Skeletal muscle satellite cell (primary cell): ENCODE results near the gene SH3BP5.

ENCODE experiments used
- H3K27me3 ChIP-seq: 2 replicates; pipeline ENCODE4 v1.7.0; 2013; ENCODE audit warnings: low read length; ENCODE audit not compliant: control insufficient read depth, insufficient read depth
- H3K36me3 ChIP-seq: 2 replicates; pipeline ENCODE4 v1.7.0; 2013; ENCODE audit warnings: mild to moderate bottlenecking, control low read depth, low read length; ENCODE audit not compliant: insufficient read depth
- H3K4me1 ChIP-seq: 2 replicates; pipeline ENCODE4 v1.7.0; 2013; ENCODE audit warnings: low read length; ENCODE audit not compliant: control insufficient read depth, insufficient read depth
- H3K4me2 ChIP-seq: 2 replicates; pipeline ENCODE4 v1.7.0; 2013; ENCODE audit warnings: mild to moderate bottlenecking, low read length
- H3K4me3 ChIP-seq: 2 replicates; pipeline ENCODE4 v1.7.0; 2013; ENCODE audit warnings: low read length
- H3K9ac ChIP-seq: 2 replicates; pipeline ENCODE4 v1.7.0; 2013; ENCODE audit warnings: mild to moderate bottlenecking, low read depth, low read length, moderate library complexity
- H3K9me3 ChIP-seq: replicated peaks from 2 replicates; pipeline ENCODE4 v1.7.0; 2013; ENCODE audit warnings: mild to moderate bottlenecking, control low read depth, low read length

Gene SH3BP5

GRCh38 chr3:15267502-15267901 is 64.9 kb downstream of the SH3BP5 start:
- no peaks in the 10 kb centered on the region for H3K9me3 ChIP-seq
- H3K4me2 ChIP-seq, result no peak overlapping the region
- H3K9ac ChIP-seq, result no peak overlapping the region
- no peaks in the 10 kb centered on the region for H3K27me3 ChIP-seq
- no peak overlapping the region for H3K4me3 ChIP-seq
- no peaks in the 10 kb centered on the region for H3K36me3 ChIP-seq
- peaks cover 16% of the 10 kb centered on the region for H3K4me1 ChIP-seq

- Histone ChIP-seq H3K4me1 (peaks cover 16% of the 10 kb centered on the region), H3K27me3 (no peaks in the 10 kb centered on the region), H3K36me3 (peaks cover 3% of the 10 kb centered on the region), H3K4me3 (no peak overlapping the region), H3K4me2 (no peak overlapping the region), H3K9me3 (no peaks in the 10 kb centered on the region), H3K9ac (no peak overlapping the region)
Observed at GRCh38 chr3:15266510-15267376, 65.6 kb downstream of the SH3BP5 start.

GRCh38 chr3:15265655-15266509 is 66.5 kb downstream of the SH3BP5 start:
- Histone ChIP-seq H3K36me3 (peaks cover 8% of the 10 kb centered on the region), H3K4me2 (no peak overlapping the region), H3K9me3 (no peaks in the 10 kb centered on the region), H3K4me3 (no peak overlapping the region), H3K9ac (no peak overlapping the region), H3K4me1 (peaks cover 16% of the 10 kb centered on the region), H3K27me3 (no peaks in the 10 kb centered on the region)

GRCh38 chr3:15264486-15264885 is 67.9 kb downstream of the SH3BP5 start:
- no peaks in the 10 kb centered on the region for H3K27me3 ChIP-seq
- H3K9ac ChIP-seq, result no peak overlapping the region
- no peak overlapping the region for H3K4me2 ChIP-seq
- peaks cover 12% of the 10 kb centered on the region for H3K36me3 ChIP-seq
- H3K4me3 ChIP-seq, result no peak overlapping the region
- no peaks in the 10 kb centered on the region for H3K9me3 ChIP-seq
- peaks cover 5% of the 10 kb centered on the region for H3K4me1 ChIP-seq

- no peak overlapping the region for H3K9ac ChIP-seq
- H3K4me1 ChIP-seq, result no peaks in the 10 kb centered on the region
- no peaks in the 10 kb centered on the region for H3K27me3 ChIP-seq
- peaks cover 18% of the 10 kb centered on the region for H3K36me3 ChIP-seq
- H3K4me3 ChIP-seq, result no peak overlapping the region
- no peaks in the 10 kb centered on the region for H3K9me3 ChIP-seq
- no peak overlapping the region for H3K4me2 ChIP-seq
Observed at GRCh38 chr3:15263926-15264325, 68.5 kb downstream of the SH3BP5 start.

- Histone ChIP-seq H3K4me2 (no peak overlapping the region), H3K4me1 (no peaks in the 10 kb centered on the region), H3K9me3 (no peaks in the 10 kb centered on the region), H3K9ac (no peak overlapping the region), H3K36me3 (peaks cover 26% of the 10 kb centered on the region), H3K27me3 (no peaks in the 10 kb centered on the region), H3K4me3 (no peak overlapping the region)
Observed at GRCh38 chr3:15263120-15263519, 69.3 kb downstream of the SH3BP5 start.

GRCh38 chr3:15262021-15262420 is 70.4 kb downstream of the SH3BP5 start:
- H3K9ac ChIP-seq, result no peak overlapping the region
- H3K4me1 ChIP-seq, result no peaks in the 10 kb centered on the region
- H3K27me3 ChIP-seq, result no peaks in the 10 kb centered on the region
- peaks cover 36% of the 10 kb centered on the region for H3K36me3 ChIP-seq
- no peak overlapping the region for H3K4me2 ChIP-seq
- no peak overlapping the region for H3K4me3 ChIP-seq
- H3K9me3 ChIP-seq, result no peaks in the 10 kb centered on the region

GRCh38 chr3:15261274-15261673 is 71.1 kb downstream of the SH3BP5 start:
- Histone ChIP-seq H3K36me3 (peaks cover 44% of the 10 kb centered on the region), H3K4me3 (no peak overlapping the region), H3K27me3 (no peaks in the 10 kb centered on the region), H3K9ac (no peak overlapping the region), H3K4me1 (no peaks in the 10 kb centered on the region), H3K9me3 (no peaks in the 10 kb centered on the region), H3K4me2 (no peak overlapping the region)

DNA sequence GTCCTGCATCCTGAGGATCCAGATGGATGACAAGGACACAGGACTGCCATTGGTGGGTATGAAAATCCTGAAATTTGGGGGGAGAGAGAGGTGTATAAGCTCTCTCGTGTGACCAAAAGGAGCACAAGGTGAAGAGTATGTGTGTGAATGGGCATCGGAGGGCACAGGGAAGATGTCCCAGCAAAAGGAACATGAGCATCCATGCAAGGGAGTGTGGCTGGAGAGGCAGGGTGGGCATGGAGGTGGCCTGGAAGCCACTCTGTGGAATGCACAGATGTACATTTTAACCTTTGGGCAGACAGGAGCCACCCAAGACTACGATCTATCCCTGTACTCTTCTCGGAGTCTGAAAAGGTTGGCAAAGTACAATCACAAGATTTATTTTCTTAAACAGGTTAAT is 71.9 kb downstream of the SH3BP5 start:
- Histone ChIP-seq H3K4me1 (no peaks in the 10 kb centered on the region), H3K9me3 (no peaks in the 10 kb centered on the region), H3K4me3 (no peak overlapping the region), H3K36me3 (peaks cover 51% of the 10 kb centered on the region), H3K9ac (no peak overlapping the region), H3K27me3 (no peaks in the 10 kb centered on the region), H3K4me2 (no peak overlapping the region)

DNA sequence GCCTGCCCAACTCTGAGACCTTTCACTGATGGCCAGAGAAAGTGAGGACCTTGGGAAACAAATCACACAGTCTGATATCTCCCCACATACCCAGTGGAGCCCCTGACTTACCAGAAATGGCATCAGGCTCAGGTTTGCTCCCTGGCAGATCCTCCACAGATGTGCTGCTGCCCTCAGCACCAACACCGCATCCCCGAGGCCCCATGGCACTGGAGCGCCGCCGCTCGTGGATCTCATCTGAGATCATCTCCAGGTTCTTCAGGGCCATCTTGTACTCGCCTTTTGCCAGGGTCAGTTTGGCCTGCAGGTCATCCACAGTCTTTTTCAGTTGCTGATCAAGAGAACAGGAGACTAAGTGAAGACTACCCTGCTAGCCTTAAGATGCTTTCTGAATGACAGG is 73.7 kb downstream of the SH3BP5 start:
- Histone ChIP-seq H3K4me2 (no peak overlapping the region), H3K4me1 (no peaks in the 10 kb centered on the region), H3K27me3 (no peaks in the 10 kb centered on the region), H3K36me3 (peaks cover 65% of the 10 kb centered on the region), H3K4me3 (no peak overlapping the region), H3K9me3 (no peaks in the 10 kb centered on the region), H3K9ac (no peak overlapping the region)

GRCh38 chr3:15256861-15257341 is 75.5 kb downstream of the SH3BP5 start:
- Histone ChIP-seq H3K4me1 (no peaks in the 10 kb centered on the region), H3K27me3 (no peaks in the 10 kb centered on the region), H3K4me3 (no peak overlapping the region), H3K4me2 (no peak overlapping the region), H3K9ac (no peak overlapping the region), H3K36me3 (peaks cover 81% of the 10 kb centered on the region), H3K9me3 (no peaks in the 10 kb centered on the region)
